A673 (cell line): ENCODE measurements around the gene IL23R.

ENCODE experiments used
- CTCF ChIP-seq: fragments of 300-800, 200-600 bp; sonication (generic); conservative IDR thresholded peaks from 2 replicates; pipeline ENCODE4 v1.5.1; 2017; ENCODE audit warnings: low read depth, mild to moderate bottlenecking, antibody characterized with exemption, low read length, moderate library complexity, mixed read lengths
- EZH2 ChIP-seq: fragments of 200-600 bp; sonication (generic); IDR thresholded peaks from 2 replicates; pipeline ENCODE4 v1.6.1; 2017; ENCODE audit warnings: borderline replicate concordance, low read depth, mild to moderate bottlenecking, mixed read lengths, antibody characterized with exemption, low read length; ENCODE audit not compliant: poor library complexity, severe bottlenecking

GRCh38 chr1:67228791-67229190, 62.5 kb downstream of the IL23R start:
- TF ChIP-seq CTCF: no peak
- no peak for TF ChIP-seq EZH2
